ENCODE results near the gene DACH1. TPM values are rescaled to one million over a fixed set of nuclear protein-coding genes. Genes with fewer than 3 reads are reported as not detected.

DACH1 gene
- total and polyA plus RNA-seq, 2 donors (not counting 3 experiments of a cell fraction or from before 2014, with no cell fraction given) = 8.6 to 28.3 TPM

GRCh38 chr13:71876648-71877255 lies 9.7 kb upstream of the DACH1 start:
- DNase-seq (ENCODE audit: low read depth, low spot score) = no peak
- H3K27ac ChIP-seq (ENCODE audit: insufficient read depth, low read depth, low read length) = no peak overlapping the region
- POLR2A ChIA-PET = no interaction called here
- no peaks in the 10 kb centered on the region for H3K9me3 ChIP-seq (replicated peaks; ENCODE audit: control insufficient read depth, insufficient read depth, low read length)
- dilution Hi-C loops (cut with MboI; ENCODE audit: extremely low pct_ligation_motif_present, low sequenced_read_pairs) = no loop called here
- H3K4me3 ChIP-seq (replicated peaks in 1 of 3; ENCODE audit: insufficient read depth in 1 of 3, low read depth in 1 of 3, low read length in 3 of 3) = no peak overlapping the region
- no peak overlapping the region for H3K9ac ChIP-seq (replicated peaks; ENCODE audit: extremely low read depth, insufficient read depth, low read length)
- H3K9me1 ChIP-seq (replicated peaks; ENCODE audit: control insufficient read depth, extremely low read depth, insufficient read depth, low read length) = no peaks in the 10 kb centered on the region
- CTCF ChIA-PET = interaction anchor here (0.6 to 6.5 kb wide), 6 partner anchors 9 to 636 kb away, joined by 3 to 76 read pairs (median 4); no protein-coding TSS in a partner anchor
- H3K4me1 ChIP-seq (ENCODE audit: control insufficient read depth, extremely low read depth, insufficient read depth, low read length) = no peaks in the 10 kb centered on the region
- no TSS peak for BruUV-seq (replicated peaks)
- TF ChIP-seq EZH2 (IDR thresholded peaks at IDR 0.05; ENCODE audit: borderline replicate concordance, low read depth, low read length, severe bottlenecking) = no peak
- no peak for TF ChIP-seq MYC (IDR thresholded peaks at IDR 0.05; ENCODE audit: low read depth, low read length)
- TF ChIP-seq POLR2AphosphoS5 (IDR thresholded peaks at IDR 0.05; ENCODE audit: insufficient read depth, low read depth, low read length) = no peak
- TF ChIP-seq GATA2 (IDR thresholded peaks at IDR 0.05; ENCODE audit: insufficient read depth, insufficient read length, low read depth, low read length) = no peak
- TF ChIP-seq CTCF (IDR thresholded peaks at IDR 0.05; ENCODE audit: extremely low read depth in 1 of 2, insufficient read depth in 1 of 2, low read depth in 1 of 2, low read length in 2 of 2) = no peak
- TF ChIP-seq MAX (IDR thresholded peaks at IDR 0.05; ENCODE audit: insufficient read depth, insufficient read length) = no peak
- TF ChIP-seq FOS (IDR thresholded peaks at IDR 0.05; ENCODE audit: borderline replicate concordance, insufficient read depth, low read length) = no peak
- TF ChIP-seq POLR2A (IDR thresholded peaks at IDR 0.05; ENCODE audit: low read depth, low read length) = no peak
- no peak for TF ChIP-seq JUN (IDR thresholded peaks at IDR 0.05; ENCODE audit: borderline replicate concordance, insufficient read depth, insufficient read length, low read depth)
- H4K20me1 ChIP-seq (replicated peaks; ENCODE audit: control insufficient read depth, extremely low read depth, insufficient read depth, low read length) = no peaks in the 10 kb centered on the region
- H3K36me3 ChIP-seq (ENCODE audit: control insufficient read depth in 2 of 2, extremely low read depth in 1 of 2, insufficient read depth in 2 of 2, low read length in 2 of 2) = no peaks in the 10 kb centered on the region
- no peak for FAIRE-seq
- no peaks in the 10 kb centered on the region for H3K79me2 ChIP-seq (ENCODE audit: control insufficient read depth, insufficient read depth, low read length)
- H3K27me3 ChIP-seq (ENCODE audit: control insufficient read depth in 2 of 2, insufficient read depth in 2 of 2, low read length in 2 of 2) = no peaks in the 10 kb centered on the region
- intact Hi-C loops (cut with micrococcal nuclease) = no loop called here
- H2AFZ ChIP-seq (ENCODE audit: low read depth, low read length) = no peak overlapping the region
- H3K4me2 ChIP-seq (ENCODE audit: insufficient read depth, low read length) = no peak overlapping the region

Data from endothelial cell of umbilical vein (primary cell).